Activated CD4-positive, alpha-beta T cell treated with anti-CD3 and anti-CD28 coated beads, Interleukin-2, amount 50 U/mL, for 24 hours (primary cell): ENCODE data around the gene BANP.
"Not testable (repeated sequence)": the region's sequence is repeated elsewhere in the genome, so short reads cannot be mapped to it uniquely, and the experiment has no call there.

Experiments
- DNase-seq, 2 donors: peaks; one replicate each; pipeline ENCODE4 v3.0.0-alpha.2; 2020; ENCODE audit warnings: low read depth in 1 of 2, low spot score in 1 of 2

The BANP gene

DNA sequence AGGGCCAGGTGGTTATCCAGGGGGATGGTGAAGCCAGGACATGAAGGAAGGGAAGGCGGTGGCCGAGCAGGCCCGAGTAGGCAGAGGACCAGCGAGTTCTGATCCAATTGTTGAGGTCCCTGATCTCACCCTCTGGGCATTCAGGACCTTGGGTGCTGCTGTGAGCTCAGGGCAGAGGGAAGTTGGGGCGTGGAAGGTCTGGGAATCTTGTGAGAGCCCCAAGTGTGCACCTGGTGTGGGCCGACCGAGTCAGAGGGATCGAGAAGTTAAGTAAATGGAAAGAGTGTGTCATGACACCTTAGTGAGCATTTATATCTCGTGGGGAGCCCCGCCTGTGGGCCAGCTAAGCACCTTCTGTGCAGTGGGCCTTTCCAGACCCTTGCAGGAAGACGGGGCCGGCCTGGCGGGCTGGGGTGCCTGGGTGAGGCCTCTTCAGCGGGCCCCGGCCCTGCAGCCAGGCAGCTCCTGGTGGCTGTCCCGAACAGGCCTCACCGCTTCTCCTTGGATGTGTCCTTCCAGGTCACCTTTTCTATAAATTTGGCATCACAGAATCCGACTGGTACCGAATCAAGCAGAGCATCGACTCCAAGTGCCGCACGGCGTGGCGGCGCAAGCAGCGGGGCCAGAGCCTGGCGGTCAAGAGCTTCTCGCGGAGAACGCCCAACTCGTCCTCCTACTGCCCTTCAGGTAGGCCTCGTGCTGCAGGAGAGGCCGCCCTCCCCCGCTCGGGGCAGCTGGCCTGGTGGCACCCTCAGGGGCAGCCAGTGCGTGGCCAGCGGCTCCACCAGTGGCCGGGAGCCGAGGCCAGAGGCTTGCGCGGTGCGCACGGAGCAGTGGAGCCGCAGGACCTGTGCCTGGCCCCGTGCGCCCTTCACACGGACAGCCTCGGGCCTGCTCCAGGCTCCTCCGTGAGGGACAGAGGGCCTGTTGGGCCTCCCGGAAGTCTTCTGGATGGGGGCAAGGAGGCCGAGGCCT lies 76.0 kb downstream of the BANP start:
- no peak for DNase-seq

DNA sequence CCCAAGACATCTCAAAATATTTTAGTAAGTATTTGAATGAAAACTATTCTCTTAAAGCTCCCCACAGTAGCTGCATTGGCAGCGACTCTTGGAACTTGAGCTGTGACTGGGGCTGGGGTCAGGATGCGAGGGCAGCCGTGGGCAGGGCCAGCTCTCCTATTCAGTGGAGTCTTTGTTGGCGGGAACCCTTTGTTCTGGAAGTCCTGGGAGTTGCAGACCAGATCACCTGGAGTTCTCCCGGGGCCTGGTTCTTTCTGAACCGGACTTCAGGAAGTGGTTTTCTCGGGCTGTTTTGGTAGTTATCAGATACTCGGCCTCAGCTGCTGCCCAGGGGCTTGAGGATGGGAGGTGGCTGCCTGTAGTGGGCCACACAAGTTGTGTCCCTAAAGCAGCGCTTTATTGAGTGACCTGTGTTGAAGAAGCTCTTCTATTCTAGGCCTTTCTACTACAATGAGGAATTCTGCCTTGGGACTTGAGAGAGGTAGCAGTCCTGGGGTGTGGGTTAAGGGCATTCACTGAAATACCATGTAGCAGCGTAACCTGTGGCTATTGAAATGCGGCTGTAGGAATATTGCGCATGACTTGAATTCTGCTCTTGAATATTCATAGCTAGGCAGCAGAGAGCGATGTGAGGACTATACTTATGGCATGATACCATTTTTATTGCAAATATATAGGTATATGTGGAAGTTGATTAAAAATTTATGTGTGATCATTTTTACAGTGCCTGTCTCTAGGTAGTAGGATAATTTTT lies 77.1 kb downstream of the BANP start:
- not testable (repeated sequence) for DNase-seq

DNA sequence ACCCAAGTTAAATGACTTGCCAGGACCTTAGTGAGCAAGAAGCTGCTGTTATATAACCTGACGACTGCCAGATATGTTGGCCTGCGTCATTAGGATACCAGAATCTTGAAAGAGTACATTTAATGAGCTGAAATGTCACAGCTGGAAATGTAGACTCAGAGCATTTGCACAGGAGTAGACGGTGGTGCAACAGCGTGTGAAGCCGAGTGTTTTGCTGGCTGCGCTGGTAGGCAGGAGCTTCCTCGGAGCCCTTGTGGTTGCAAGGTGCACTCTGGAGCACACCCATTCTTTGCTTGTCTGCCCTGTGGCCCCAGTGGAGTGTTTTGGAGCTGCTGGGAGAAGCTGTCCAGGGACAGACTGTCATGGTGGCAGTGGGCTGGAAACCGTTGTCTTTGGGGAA lies 79.3 kb downstream of the BANP start:
- no peak for DNase-seq

DNA sequence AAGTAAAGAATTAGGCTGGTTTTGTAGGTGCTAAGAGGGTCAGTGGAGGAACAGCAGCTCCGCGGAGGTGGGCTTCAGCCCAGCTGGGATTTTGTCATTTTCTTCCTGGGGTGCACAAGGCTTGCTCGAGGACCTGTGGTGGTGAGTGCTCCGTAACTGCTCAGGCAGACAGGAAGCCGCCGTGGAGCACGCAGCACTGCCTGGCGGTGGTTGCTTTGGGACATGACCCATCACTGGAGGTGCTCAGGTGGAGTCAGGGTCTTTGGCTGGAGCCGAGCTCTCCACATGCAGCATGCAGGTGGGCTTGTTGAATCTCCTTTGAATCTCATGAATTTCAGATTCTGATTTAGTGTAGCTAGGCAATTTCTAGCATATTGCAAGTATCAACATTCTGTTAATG lies 79.7 kb downstream of the BANP start:
- not testable (repeated sequence) for DNase-seq

DNA sequence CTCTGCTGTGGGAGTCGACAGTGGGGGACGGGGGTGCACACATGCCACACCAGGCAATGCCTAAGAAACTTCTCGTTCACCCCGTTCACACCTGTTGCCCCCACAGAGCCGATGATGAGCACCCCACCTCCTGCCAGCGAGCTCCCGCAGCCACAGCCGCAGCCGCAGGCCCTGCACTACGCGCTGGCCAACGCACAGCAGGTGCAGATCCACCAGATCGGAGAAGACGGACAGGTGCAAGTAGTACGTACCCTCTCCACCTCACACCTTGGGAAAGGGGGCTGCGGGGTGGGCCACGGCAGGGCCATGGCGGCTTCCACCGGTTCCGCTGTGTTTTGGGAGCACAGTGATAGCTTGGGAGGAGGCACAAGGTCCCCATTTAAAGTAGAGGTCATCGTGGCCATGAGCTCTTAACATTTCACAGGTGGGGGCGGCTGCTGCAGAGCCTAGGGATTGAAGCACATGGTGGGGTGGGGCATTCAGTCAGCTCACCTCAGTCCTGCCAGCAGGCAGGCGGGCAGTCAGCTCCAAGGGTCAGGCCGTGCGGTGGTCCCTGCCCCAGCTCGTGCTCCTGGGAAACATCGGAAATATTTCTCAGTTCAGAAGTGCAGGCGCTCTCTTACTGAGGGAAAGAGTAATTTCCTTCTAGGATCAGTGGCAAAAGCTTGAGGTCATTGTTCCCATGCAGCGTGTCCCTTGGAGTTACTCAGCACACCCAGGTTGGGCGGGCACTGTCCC lies 81.9 kb downstream of the BANP start:
- DNase-seq: not testable (repeated sequence)

DNA sequence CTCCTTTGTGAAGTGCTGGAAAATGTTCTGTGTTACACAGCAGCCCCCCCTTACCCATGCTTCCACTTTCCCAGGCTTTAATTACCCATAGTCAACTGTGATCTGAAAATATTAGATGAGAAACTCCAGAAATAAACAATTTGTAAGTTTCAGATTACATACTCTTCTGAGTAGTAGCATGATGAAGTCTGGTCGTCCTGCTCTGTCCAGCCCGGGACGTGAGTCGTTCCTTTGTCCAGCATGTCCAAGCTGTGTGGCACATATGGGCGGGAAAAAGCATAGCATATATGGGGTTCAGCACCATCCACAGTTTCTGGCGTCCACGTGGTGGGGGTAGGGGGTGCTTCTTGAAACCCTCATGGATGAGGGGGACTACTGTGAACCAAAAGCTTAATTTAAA lies 83.5 kb downstream of the BANP start:
- DNase-seq: no peak

DNA sequence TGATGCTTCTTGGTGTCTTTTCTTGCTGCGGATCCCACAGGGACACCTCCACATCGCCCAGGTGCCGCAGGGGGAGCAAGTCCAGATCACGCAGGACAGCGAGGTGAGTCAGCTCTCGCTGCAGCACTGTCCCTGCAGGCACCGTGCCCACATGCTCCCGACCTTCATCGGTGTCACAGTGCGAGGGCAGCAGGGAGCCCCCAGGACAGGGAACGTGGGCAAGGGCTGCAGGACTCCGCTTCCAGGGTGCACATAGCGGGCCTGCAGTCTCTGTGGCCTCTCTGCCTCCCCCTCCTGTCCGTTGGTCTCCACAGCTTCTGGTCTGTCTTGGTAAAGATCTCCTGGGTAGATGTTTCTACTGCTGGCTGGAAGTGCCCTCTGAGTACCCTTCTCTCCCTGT lies 84.1 kb downstream of the BANP start:
- no peak for DNase-seq

DNA sequence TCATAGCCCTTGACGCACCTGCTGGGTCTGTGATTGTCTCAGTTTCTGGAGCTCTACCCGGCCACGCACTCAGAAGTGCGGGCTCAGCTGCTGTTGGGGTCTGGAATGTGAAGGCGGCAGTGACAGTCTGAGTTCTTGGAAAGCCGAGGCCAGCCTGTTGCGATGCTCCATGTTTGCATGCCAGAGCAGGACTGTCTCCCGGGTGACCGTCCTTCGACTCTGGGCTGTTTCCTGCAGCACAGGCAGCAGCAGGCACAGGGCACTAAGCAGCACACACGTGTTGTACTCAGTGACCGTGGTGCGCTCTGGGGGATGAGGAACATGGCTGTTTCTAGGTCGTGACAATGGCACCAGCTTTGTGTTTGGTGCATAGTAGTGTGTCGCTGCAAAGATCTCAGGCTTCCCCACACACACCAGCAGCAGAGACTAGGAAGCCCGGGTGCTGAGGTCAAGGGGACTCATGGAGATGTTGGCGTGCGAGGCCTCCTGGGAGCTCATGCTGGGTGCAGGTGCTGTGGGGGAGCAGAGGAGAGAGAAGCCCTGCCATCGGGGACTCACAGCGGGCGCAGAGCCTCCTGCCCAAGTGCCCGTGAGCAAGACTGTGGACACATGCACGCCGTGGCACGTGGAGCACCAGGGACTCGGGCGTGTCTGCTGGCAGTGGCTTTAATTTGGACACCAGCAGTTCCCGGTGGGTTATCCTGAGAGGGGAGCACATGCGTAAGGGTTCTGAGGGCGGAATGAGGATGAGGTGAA lies 84.8 kb downstream of the BANP start:
- DNase-seq: not testable (repeated sequence)

DNA sequence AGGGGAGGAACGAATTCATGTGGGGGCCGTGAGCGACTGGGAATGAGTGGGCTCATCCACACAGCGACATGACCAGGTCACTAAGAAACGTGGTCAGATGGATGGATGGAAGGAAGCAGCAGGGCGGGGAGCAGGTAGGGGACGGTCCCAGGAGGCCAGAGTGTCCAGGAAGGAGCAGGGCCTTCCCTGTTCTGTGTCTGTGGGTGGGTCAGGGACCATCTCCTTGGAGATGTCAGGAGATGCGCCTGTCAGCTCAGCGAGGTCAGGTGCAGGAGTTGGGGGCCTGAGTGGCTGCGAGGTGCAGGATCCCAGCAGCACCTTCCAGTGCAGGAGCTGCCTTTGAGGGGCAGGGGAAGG lies 85.4 kb downstream of the BANP start:
- not testable (repeated sequence) for DNase-seq

DNA sequence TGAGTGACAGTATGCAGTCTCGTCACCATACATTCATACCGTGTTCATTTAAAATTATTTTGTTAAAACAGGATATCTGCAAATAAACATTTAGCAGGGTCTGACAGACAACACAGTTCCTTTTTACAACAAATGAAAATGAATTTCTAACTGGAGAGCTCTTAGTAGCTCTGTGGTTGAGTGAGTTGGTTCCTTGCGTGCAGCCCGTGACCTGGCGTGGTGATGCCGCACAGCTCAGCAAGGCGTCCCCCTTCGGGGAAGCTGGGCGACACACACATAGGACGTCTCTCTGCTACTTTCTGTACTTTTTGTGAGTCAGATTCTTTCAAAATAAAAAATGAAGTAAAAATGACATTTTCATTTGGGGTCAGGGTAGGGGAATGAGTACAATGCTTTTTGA lies 86.1 kb downstream of the BANP start:
- DNase-seq: not testable (repeated sequence)

DNA sequence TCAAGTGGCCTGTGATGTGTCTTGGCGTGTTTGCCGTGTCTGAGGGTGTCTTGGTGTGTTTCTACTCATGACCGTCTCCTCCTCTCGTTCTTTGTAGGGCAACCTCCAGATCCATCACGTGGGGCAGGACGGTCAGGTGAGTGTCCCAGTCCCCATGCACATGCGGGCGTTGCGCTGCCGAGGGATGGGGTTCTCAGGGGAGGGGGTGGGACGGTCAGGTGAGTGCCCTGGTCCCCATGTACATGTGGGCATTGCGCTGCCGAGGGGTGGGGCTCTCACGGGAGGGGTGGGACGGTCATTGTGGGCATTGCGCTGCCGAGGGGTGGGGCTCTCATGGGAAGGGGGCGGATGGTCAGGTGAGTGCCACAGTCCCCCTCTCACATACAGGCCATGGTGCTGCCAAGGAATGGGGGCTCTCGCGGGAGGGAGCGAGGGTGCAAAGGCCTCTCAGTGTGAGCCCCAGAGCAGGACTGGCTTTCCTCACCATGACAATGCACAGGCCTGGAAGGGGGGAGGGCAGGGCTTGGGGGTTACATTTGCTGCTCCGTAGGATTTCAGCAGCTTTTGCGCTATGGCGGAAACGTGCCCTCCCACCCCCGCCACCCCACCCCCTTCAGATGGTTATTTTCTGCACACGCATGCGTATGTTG lies 86.8 kb downstream of the BANP start:
- DNase-seq: not testable (repeated sequence)

DNA sequence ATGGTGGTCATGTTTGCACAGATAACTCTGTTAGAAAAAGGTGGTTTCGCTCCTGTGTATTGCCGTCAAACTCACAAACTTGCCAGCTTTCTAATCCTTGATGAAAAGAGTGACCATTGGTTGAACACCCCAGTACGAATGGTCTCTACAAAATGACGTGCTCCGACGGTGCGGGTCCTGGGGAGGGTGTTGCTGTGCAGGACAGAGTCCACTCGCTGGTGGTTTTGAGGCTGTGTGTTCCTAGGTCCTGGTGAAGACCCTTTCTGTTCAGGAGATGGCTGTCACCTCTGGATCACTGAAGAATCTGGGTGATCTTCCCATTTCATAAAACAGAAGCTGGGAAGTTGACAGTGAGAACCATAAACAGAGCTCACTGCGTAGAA lies 87.3 kb downstream of the BANP start:
- not testable (repeated sequence) for DNase-seq

DNA sequence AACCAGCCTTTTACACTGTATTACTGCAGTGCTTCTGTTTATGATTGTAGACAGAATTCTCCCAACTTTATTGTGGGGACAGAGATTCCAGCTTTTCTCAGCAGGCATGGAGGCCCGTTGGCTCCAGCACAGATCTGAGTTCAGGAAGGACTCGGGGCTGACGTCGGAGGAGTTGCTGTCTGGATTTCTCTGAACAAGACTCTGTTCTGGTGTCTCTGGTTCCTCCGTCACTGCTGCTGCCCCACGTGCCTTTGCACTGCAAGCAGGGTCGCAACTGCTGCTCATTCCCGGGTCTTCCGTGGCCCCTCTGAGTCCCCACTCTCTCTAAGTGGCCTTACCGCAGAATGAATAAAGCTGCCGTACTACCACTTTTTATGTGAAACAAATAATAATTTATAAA lies 88.4 kb downstream of the BANP start:
- DNase-seq: no peak

DNA sequence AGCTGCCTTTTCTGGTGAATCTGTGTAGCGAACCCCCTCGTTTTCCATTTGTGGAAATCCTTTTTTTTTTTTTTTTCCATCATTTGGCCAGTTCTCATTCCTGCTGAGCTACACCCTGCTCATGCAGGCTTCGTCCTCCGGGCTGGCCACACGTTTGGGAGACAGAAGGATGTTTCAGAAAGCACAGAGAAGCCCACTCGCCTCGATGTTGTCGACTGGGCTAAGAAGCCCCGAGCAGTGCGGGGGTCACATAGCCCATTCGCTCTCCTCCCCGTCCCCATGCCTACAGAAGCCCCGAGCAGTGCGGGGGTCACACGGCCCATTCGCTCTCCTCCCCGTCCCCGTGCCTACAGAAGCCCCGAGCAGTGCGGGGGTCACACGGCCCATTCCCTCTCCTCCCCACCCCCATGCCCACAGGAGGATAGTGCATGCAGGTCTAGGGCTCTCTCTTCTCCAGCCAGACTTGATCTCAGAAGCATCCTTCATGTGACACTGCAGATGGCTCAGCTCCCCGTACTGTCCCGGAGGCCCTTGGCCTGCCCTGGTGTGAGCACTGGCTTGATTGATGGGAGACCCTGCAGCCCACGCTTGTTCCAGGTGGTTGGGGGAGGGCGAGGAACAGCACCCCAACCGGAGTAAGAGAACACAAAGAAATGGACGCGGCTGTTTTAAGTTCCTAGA lies 89.1 kb downstream of the BANP start:
- not testable (repeated sequence) for DNase-seq

DNA sequence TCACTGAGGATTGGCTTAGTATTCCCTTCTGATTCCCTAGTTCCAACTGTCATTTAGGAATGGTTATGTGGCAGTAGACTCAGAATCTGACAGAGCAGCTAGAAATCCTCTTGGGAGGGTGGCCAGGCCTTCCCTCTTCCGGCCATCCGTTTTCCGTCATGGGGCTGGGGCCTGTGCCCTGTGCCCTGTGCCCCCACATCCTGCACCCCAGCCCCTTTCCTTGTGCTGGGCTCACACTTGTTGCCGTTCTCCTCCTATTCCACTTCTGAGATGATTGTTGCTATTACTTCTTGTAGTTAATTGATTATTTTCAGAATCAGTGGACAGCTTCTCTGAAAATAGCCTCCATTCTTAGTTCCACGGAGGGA lies 89.6 kb downstream of the BANP start:
- not testable (repeated sequence) for DNase-seq

DNA sequence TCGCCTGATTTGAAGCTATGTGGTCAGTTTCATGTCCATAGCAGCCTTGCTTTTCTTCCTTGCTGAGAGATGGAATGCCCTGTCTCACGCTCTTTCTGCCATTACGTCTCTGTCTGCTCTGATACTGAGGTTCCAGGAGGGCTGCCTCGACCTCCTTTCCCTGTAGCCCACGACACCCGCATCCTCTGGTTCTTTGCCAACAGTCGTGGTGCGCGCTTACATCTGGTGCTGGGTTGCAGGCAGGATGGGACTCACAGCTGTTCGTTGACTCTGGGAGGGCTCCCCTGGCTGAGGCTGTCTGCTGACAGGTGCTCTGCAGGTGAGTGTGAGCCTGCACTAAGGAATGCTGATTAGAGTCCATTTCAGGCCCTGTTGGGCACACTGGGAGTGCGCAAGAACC lies 90.3 kb downstream of the BANP start:
- DNase-seq: not testable (repeated sequence)

DNA sequence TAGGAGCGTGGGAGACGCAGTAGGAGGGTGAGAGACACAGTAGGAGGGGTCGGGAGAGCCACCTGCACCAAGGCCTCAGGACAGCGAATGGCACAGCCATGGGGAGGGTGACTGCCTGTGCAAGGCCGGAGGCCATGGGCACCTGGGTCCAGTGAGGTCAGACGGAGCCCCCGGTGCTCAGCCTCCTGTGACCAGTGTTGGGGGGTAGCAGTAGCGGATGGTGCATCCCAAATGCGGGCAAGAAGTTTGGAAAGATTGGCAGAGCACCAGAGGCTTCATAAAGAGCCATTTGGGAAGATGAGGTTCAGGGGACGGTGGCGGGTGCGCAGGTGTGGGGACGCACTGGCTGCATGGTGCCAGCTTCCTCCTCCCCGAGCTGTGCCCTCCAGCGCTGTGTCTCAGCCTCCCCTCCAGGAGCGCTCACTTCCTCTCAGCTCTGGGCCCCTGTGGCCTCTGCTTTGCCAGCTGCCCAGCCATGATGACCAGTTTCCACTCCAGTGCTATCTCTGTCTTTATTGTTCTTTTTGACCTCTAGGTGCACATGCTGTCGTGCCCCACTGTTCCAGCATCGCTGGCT lies 90.8 kb downstream of the BANP start:
- not testable (repeated sequence) for DNase-seq

DNA sequence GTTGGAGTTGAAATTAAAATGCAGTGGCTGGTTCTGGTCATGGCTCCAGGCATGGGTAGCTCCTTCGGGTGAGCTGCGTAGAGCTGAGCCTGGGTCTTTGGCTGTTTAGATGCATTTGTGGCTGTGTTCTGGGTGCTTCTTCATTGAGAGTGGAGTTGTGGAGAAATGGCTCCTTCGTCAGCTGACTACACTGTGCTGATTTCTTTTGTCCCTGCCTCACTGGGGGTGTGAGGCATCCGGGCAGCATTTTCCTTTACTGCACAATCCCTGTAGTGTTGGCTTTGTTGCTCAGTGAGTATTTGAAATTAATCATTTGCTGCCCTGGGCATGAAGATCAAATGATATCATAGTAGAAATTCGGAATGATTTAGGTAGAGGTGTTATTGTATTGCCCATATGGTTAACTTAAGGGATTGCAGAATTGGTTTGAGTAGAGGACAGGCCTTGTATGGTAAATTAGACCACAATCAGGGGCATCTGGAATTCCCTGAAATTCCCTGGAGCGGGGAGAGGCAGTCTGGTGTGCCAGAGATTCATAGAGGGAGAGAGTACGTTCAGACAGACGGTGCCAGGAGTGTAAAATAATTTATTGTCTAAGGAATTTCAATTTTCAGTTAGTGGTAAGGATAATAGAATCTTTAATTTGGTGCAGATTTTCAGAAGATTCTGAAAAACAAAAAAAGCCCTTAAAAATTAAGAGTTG lies 92.1 kb downstream of the BANP start:
- not testable (repeated sequence) for DNase-seq

DNA sequence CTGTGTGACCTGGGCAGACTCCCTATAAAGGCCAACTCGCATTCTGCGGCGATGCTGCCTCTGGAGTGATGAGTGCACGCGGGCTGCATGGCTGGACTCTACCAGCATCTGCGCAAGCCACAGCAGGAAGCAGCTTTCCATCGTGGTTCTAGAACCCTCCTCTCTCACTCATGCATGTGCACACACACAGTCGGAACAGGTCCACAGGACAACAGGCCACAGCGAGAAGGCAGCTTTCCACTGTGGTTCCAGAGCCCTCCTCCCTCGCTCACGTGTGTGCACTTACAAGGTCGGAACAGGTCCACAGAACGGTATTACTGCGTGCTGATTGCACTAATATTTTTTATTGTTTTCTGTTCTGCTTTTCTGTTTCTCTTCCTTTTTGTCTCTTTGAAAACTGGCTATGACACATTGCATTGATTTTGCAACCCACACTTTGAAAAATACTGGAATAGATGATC lies 92.9 kb downstream of the BANP start:
- DNase-seq: not testable (repeated sequence)
